H54 (cell line): ENCODE results near the gene UGT2A1.

Experiments used
- DNase-seq: peaks from one replicate; pipeline ENCODE4 v3.0.0; 2011; ENCODE audit warnings: low spot score, mixed read lengths; ENCODE audit not compliant: insufficient read length
- FAIRE-seq: peaks from 3 replicates; lab custom pipeline; 2011; peaks lifted over from hg19 to GRCh38; lab: Jason Lieb, UNC
- POLR2A ChIP-seq: IDR thresholded peaks from 2 replicates; pipeline ENCODE4 v1.6.1; 2011; ENCODE audit warnings: low read depth, mild to moderate bottlenecking, low read length

Gene UGT2A1

GRCh38 chr4:69640289-69640688 is 12.8 kb downstream of the UGT2A1 start:
- TF ChIP-seq POLR2A, result no peak
- FAIRE-seq, result no peak
- DNase-seq, result no peak

- FAIRE-seq (no peak), DNase-seq (no peak)
- TF ChIP-seq POLR2A, result no peak
These were observed 13.5 kb downstream of the UGT2A1 start, which contains the start of gene UGT2A2 for GRCh38 chr4:69639542-69639941. UGT2A2 (minus strand) TSS chr4:69639642; CDS start chr4:69639640, 2 bp downstream.

- FAIRE-seq (no peak), DNase-seq (no peak)
- no peak for TF ChIP-seq POLR2A
These were observed 35.9 kb downstream of the UGT2A1 start for GRCh38 chr4:69617083-69617694.

GRCh38 chr4:69610484-69610883 is 42.6 kb downstream of the UGT2A1 start:
- FAIRE-seq, result no peak
- no peak for TF ChIP-seq POLR2A
- DNase-seq, result no peak

- no peak for FAIRE-seq
- DNase-seq, result no peak
These were observed 52.0 kb downstream of the UGT2A1 start for GRCh38 chr4:69601065-69601464.

GRCh38 chr4:69600013-69600412 is 53.0 kb downstream of the UGT2A1 start:
- TF ChIP-seq POLR2A, result no peak
- DNase-seq (no peak), FAIRE-seq (no peak)

More at GRCh38 chr4:69601065-69601464, 52.0 kb downstream of the UGT2A1 start:
- TF ChIP-seq POLR2A, result no peak

- DNase-seq (no peak), FAIRE-seq (no peak)
- TF ChIP-seq POLR2A, result no peak
These were observed 58.7 kb downstream of the UGT2A1 start for GRCh38 chr4:69594382-69594781.

- DNase-seq (no peak), FAIRE-seq (no peak)
- TF ChIP-seq POLR2A, result no peak
These were observed 61.7 kb downstream of the UGT2A1 start for GRCh38 chr4:69591364-69591763.

- FAIRE-seq (no peak), DNase-seq (no peak)
- no peak for TF ChIP-seq POLR2A
These were observed 63.2 kb downstream of the UGT2A1 start for GRCh38 chr4:69589884-69590283.

- FAIRE-seq (no peak), DNase-seq (no peak)
- no peak for TF ChIP-seq POLR2A
These were observed 68.9 kb downstream of the UGT2A1 start for GRCh38 chr4:69584135-69584534.

GRCh38 chr4:69583543-69583942 is 69.5 kb downstream of the UGT2A1 start:
- no peak for TF ChIP-seq POLR2A
- FAIRE-seq (no peak), DNase-seq (no peak)

GRCh38 chr4:69577245-69577644 is 75.8 kb downstream of the UGT2A1 start:
- TF ChIP-seq POLR2A, result no peak
- DNase-seq (no peak), FAIRE-seq (no peak)

GRCh38 chr4:69576251-69576877 is 76.7 kb downstream of the UGT2A1 start:
- no peak for DNase-seq
- FAIRE-seq, result no peak
- TF ChIP-seq POLR2A, result no peak

- FAIRE-seq (no peak), DNase-seq (no peak)
- TF ChIP-seq POLR2A, result no peak
These were observed 84.3 kb downstream of the UGT2A1 start for GRCh38 chr4:69568787-69569186.

- DNase-seq (no peak), FAIRE-seq (no peak)
- TF ChIP-seq POLR2A, result no peak
These were observed 89.6 kb downstream of the UGT2A1 start for GRCh38 chr4:69563424-69563823.
